GM10248 (cell line): ENCODE results near the gene CACNA1G.

Source experiments
- CTCF ChIA-PET: fragments of 300-600 bp; sonication (Branson Sonifier 250); formaldehyde crosslinking; extraction: SDS; loops from one replicate; lab custom pipeline; 2021; ENCODE audit warnings: antibody characterized with exemption; lab: Yijun Ruan, JAX
- POLR2A ChIA-PET: fragments of 350-650 bp; sonication (Branson Sonifier 250); formaldehyde crosslinking; extraction: SDS; loops from one replicate; lab custom pipeline; 2020; ENCODE audit warnings: antibody characterized with exemption; lab: Yijun Ruan, JAX
- DNase-seq: peaks from one replicate; pipeline ENCODE4 v3.0.0; 2012; ENCODE audit errors: extremely low spot score
- CTCF ChIP-seq: IDR thresholded peaks from 2 replicates; pipeline ENCODE4 v1.5.1; 2012; ENCODE audit warnings: mild to moderate bottlenecking, low read depth; ENCODE audit errors: extremely low read depth, missing control alignments, control extremely low read depth

CACNA1G gene

DNA sequence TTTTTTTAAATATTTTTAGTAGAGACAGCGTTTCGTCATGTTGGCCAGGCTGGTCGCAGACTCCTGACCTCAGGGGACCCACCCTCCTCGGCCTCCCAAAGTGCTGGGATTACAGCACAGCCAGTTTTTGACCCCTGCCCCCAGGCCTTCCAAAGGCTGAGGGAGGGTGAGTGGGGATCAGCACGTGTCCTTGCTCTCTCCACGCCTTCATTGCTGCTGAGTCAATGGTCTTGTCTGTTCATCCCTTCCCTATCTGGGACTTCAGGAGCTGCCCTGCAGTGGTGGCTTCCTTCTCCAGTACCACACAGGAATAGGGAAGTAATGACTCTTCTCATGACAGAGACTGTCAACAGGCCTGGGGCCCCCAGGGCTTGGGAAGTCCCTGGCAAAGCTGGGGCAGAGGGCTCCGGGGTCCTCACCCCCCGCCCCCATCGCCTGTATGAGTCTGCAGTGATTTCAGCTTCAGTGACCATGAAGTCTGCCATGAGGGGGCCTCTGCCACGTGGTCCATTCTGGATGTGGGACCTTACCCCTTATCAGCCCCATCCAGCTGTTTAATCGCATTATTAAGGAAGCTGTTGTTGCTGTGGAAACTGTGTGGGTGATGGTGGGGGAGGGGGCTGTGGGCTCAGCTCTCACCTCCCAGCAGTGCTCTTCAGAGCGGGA, 80.3 kb downstream of the CACNA1G start:
- no peak for TF ChIP-seq CTCF
- ChIA-PET CTCF (interaction anchor here (1.1 to 2.1 kb wide), 3 partner anchors 10 to 15 kb away, joined by 3 to 12 read pairs (median 12); no protein-coding TSS in a partner anchor), POLR2A (no interaction called here)
- no peak for DNase-seq

- ChIA-PET CTCF (interaction anchor here (1.1 to 2.1 kb wide), 3 partner anchors 9 to 15 kb away, joined by 3 to 12 read pairs (median 12); no protein-coding TSS in a partner anchor), POLR2A (no interaction called here)
- no peak for TF ChIP-seq CTCF
- no peak for DNase-seq
Measured at GRCh38 chr17:50641357-50641756, 80.8 kb downstream of the CACNA1G start.

DNA sequence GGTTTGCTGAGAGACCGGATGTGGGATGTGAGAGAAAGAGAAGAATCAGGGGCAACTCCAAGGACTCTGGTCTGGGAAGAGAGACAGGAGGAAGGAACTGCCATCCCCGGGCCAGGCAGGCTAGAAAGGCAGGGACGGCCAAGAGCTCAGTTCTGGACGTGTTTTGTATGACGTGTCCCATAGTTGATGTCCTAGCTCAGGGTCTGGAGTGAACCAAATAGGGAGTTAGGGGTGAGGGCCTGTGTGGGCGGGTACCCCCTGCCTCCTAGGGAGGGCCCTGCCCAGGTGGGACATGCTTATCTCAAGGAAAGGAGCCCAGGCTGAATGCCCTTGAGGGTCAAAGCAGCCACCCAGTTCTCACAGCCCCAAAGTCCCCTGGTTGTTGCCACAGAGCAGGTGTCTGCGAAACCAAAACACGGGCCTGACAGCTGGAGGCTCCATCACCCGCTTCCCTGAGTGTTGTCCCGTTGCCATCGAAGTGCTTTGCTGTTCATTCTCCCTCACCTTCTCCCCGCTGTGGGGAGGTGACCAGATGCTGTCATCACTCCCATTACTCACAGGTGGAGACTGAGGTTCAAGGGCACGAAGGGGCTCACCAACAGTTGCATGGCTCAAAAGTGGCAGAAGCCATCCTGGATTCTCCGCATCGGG, 81.7 kb downstream of the CACNA1G start:
- TF ChIP-seq CTCF, result no peak
- DNase-seq, result no peak
- CTCF ChIA-PET, result interaction anchor here (2.0 to 2.1 kb wide), 2 partner anchors 13 to 16 kb away, joined by 12 read pairs; no protein-coding TSS in a partner anchor
- POLR2A ChIA-PET, result no interaction called here

DNA sequence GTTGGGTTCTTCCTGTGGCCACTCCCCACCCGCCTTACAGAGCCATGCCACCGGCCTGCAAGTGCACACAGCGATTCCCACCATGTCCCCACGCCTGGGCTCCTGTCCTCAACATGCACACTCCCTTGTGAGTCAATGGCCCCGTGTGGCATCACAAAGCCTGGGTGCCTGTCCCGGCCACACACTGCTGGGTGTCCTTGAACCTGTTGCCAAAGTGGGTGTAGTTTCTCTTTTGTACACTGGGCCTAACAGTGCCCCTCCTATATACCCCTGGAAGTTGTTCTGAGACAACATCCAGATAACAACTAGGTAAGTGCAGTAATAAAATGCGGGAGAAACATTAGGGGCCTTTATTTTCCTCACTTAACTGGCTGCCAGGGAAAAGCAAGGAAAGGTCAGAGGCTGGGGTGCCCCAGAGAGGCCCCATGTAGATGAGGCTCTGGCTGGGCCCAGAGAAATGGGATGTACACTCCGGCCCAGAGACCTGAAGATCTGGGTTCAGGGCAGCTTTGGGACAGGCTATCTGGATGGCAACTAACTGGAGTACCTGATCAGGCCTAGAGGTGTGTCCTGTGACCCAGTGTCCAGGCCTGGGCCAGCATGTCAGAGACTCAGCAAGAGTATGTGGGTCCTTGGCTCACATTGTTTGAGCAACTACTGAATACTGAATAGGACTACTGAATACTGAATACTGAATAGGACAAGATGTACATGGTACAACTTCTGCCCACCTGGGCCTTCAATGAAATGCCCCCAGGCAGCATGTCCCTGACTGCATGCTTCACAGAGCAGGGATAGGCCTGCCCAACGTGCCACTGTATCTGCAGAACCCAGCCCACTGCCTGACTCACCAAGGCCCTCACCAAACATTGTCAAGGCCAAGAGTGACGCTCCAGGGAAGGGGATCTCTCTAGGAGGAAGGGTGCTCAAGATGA, 82.5 kb downstream of the CACNA1G start:
- ChIA-PET CTCF (interaction anchor here (2.0 to 2.1 kb wide), 2 partner anchors 14 to 17 kb away, joined by 12 read pairs; no protein-coding TSS in a partner anchor), POLR2A (no interaction called here)

GRCh38 chr17:50645748-50646682, 85.5 kb downstream of the CACNA1G start:
- CTCF ChIA-PET, result interaction anchor here (1.2 kb wide), 2 partner anchors 20 to 161 kb away, joined by 3 to 4 read pairs; no protein-coding TSS in a partner anchor
- no peak for TF ChIP-seq CTCF
- no peak for DNase-seq
- POLR2A ChIA-PET, result interaction anchor here (0.7 kb wide), 1 partner anchor 173 kb away, joined by 5 read pairs; no protein-coding TSS in a partner anchor

More for the DNA sequence above, 82.5 kb downstream of the CACNA1G start:
- no peak for DNase-seq
- no peak for TF ChIP-seq CTCF
